ENCODE data around the gene PRKAG2. TPM values are rescaled to one million over a fixed set of nuclear protein-coding genes. Genes with fewer than 3 reads are reported as not detected.
A peak's percentile ranks its signal among the peaks of the same experiment; 100 is the strongest.

The PRKAG2 gene
- total and polyA plus RNA-seq, 2 of the 8 experiments (the other 6 are each of a cell fraction or from before 2014, with no cell fraction given): 7.5 to 18.1 TPM

DNA sequence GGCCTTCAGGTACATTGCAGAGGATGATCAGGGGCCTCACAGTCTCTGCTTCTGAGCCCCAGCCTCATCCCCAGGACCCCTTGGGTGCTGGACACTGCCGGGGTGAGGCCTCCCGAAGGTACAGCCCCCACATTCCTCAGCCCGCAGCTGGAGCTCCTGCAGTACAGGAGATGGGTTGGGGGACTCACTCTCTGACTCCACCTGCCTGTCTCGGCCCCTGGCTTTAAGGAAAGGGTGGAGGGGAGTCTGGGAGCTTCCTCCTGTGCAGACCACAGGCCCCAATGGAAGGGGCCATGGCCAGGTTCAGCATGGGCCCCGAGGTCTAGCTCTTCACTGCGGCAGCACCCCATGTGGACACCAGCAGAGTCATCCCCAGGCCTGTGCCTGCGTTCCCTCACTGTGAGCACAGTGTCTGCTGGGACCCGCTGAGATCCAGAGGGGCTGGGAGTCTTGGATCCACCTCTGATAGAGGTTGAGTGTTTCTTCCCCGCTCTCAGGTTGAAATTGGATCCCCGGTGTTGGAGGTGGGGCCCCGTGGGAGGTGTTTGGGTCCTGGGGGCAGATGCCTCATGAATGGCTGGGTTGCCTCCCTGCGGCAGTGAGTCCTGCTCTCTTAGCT, 99.9 kb downstream of the PRKAG2 start:
- Histone ChIP-seq H3K4me1 (replicated peaks in 1 of 4; ENCODE audit: control insufficient read depth in 3 of 4, insufficient read depth in 4 of 4, low read length in 3 of 4) (peaks cover 0 to 3% (median 0%) of the 10 kb centered on the region in 4 experiments; a peak in 1 of 7 replicates), H2BK120ac (replicated peaks; ENCODE audit: low read depth, low read length) (no peak overlapping the region), H3K18ac (ENCODE audit: extremely low read depth, low read length) (no peak overlapping the region; the same call in 1 of the 2 replicates)

More for the DNA sequence above, 99.9 kb downstream of the PRKAG2 start:
- ChIA-PET CTCF (ENCODE audit: partially characterized antibody) (interaction anchor here (0.9 to 1.8 kb wide), 11 partner anchors 9 to 165 kb away, joined by 3 to 5 read pairs (median 4); no protein-coding TSS in a partner anchor), POLR2A (ENCODE audit: partially characterized antibody) (no interaction called here)
- Histone ChIP-seq H2BK5ac (ENCODE audit: low read depth, low read length) (no peak overlapping the region), H3K9me3 (ENCODE audit: insufficient read depth in 2 of 2, low read depth in 1 of 2, low read length in 1 of 2) (peaks cover 6 to 10% of the 10 kb centered on the region in 2 experiments; a peak in 2 of 4 replicates), H3K79me2 (ENCODE audit: control insufficient read depth in 1 of 2, insufficient read depth in 2 of 2, low read length in 2 of 2) (no peaks in the 10 kb centered on the region), H2BK20ac (ENCODE audit: low read length) (no peak overlapping the region), H3K79me1 (ENCODE audit: low read depth, low read length) (no peaks in the 10 kb centered on the region), H4K91ac (replicated peaks; ENCODE audit: insufficient read length, low read length) (no peak overlapping the region), H3K4me3 (ENCODE audit: extremely low read depth in 1 of 4, insufficient read depth in 2 of 4, low read depth in 3 of 4, low read length in 4 of 4) (no peak overlapping the region), H3K27me3 (replicated peaks in 1 of 4; ENCODE audit: control insufficient read depth in 3 of 4, extremely low read depth in 1 of 4, insufficient read depth in 3 of 4, low read length in 3 of 4) (peaks cover 0 to 1% (median 0%) of the 10 kb centered on the region in 4 experiments; a peak in 2 of 7 replicates), H4K20me1 (replicated peaks in 1 of 2; ENCODE audit: control insufficient read depth in 1 of 2, insufficient read depth in 2 of 2, low read length in 2 of 2) (no peaks in the 10 kb centered on the region), H3K23me2 (ENCODE audit: low read depth, low read length) (no peaks in the 10 kb centered on the region), H2BK12ac (ENCODE audit: low read depth, low read length) (no peak overlapping the region), H3K4me2 (ENCODE audit: insufficient read depth in 1 of 2, low read depth in 2 of 2, low read length in 2 of 2) (no peak overlapping the region), H3K27ac (ENCODE audit: low read depth, low read length) (no peak overlapping the region), H3K23ac (ENCODE audit: insufficient read length) (no peak overlapping the region), H4K5ac (ENCODE audit: insufficient read length, low read depth, low read length) (no peak overlapping the region), H3K14ac (ENCODE audit: insufficient read length) (no peak overlapping the region), H3K56ac (replicated peaks; ENCODE audit: insufficient read length, low read depth, low read length) (no peak overlapping the region), H2AFZ (ENCODE audit: low read length) (no peak overlapping the region; the same call in 1 of the 2 replicates), H3K9ac (replicated peaks in 1 of 4; ENCODE audit: extremely low read depth in 1 of 4, low read depth in 3 of 4, low read length in 3 of 4) (no peak overlapping the region), H2AK5ac (ENCODE audit: low read depth, low read length) (no peak overlapping the region), H3K4ac (replicated peaks; ENCODE audit: insufficient read length, low read depth, low read length) (no peak overlapping the region), H4K8ac (ENCODE audit: extremely low read depth, insufficient read depth, low read length) (peak overlapping the region; percentile 12), H2BK15ac (ENCODE audit: low read length) (no peak overlapping the region), H3K36me3 (ENCODE audit: control insufficient read depth in 2 of 4, insufficient read depth in 4 of 4, low read length in 3 of 4) (no peaks in the 10 kb centered on the region)
- DNase-seq (ENCODE audit: low read depth in 1 of 2, low spot score in 2 of 2): no peak
- 92% methylated on average over 12 of the region's 12 CpGs; no CpG with 5 or more reads in 1 of the 2 experiments for WGBS, 2 experiments (ENCODE audit: extremely low coverage in 1 of 2, insufficient coverage in 1 of 2, insufficient read length in 1 of 2, insufficient replicate concordance in 2 of 2, low coverage in 1 of 2, low lambda C conversion rate in 2 of 2, missing lambda C conversion rate in 1 of 2)
- no peak for FAIRE-seq
- TF ChIP-seq EGR1 (IDR thresholded peaks at IDR 0.05; ENCODE audit: borderline replicate concordance, low read depth, low read length) (no peak), SRF (IDR thresholded peaks at IDR 0.05; ENCODE audit: low read depth, low read length) (no peak), SUZ12 (IDR thresholded peaks at IDR 0.05; ENCODE audit: low read length) (no peak), CEBPB (IDR thresholded peaks at IDR 0.05; ENCODE audit: low read depth, low read length) (no peak), EP300 (IDR thresholded peaks at IDR 0.05; ENCODE audit: borderline replicate concordance in 1 of 2, low read depth in 2 of 2, low read length in 2 of 2) (no peak)
- TF ChIP-seq, protein P1, sequence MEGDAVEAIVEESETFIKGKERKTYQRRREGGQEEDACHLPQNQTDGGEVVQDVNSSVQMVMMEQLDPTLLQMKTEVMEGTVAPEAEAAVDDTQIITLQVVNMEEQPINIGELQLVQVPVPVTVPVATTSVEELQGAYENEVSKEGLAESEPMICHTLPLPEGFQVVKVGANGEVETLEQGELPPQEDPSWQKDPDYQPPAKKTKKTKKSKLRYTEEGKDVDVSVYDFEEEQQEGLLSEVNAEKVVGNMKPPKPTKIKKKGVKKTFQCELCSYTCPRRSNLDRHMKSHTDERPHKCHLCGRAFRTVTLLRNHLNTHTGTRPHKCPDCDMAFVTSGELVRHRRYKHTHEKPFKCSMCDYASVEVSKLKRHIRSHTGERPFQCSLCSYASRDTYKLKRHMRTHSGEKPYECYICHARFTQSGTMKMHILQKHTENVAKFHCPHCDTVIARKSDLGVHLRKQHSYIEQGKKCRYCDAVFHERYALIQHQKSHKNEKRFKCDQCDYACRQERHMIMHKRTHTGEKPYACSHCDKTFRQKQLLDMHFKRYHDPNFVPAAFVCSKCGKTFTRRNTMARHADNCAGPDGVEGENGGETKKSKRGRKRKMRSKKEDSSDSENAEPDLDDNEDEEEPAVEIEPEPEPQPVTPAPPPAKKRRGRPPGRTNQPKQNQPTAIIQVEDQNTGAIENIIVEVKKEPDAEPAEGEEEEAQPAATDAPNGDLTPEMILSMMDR (IDR thresholded peaks at IDR 0.05; ENCODE audit: control extremely low read depth in 1 of 3, insufficient read depth in 1 of 3, low read depth in 1 of 3, low read length in 3 of 3): no peak
- TF ChIP-seq, protein P2, sequence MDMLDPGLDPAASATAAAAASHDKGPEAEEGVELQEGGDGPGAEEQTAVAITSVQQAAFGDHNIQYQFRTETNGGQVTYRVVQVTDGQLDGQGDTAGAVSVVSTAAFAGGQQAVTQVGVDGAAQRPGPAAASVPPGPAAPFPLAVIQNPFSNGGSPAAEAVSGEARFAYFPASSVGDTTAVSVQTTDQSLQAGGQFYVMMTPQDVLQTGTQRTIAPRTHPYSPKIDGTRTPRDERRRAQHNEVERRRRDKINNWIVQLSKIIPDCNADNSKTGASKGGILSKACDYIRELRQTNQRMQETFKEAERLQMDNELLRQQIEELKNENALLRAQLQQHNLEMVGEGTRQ (IDR thresholded peaks at IDR 0.05; ENCODE audit: low read length): no peak

Data from H1 (cell line).